GM12878 (cell line): Measurements from ENCODE around the gene ANXA11. TPM values are rescaled to one million over a fixed set of nuclear protein-coding genes. Genes with fewer than 3 reads are reported as not detected.

Experiments used
- ATAC-seq: fragments of 200-7000 bp; cut with Tn5 transposase; 3 replicates; pipeline ENCODE4 v1.9.1; 2020; ENCODE audit warnings: mild to moderate bottlenecking, moderate library complexity
- BruUV-seq: library from RNA; stranded (reverse); fragments of 400-500 nt; replicated peaks from 2 replicates; lab custom pipeline; 2021; lab: Mats Ljungman, UMichigan
- CTCF ChIA-PET: fragments of 300-600 bp; sonication (Branson Sonifier 250); formaldehyde crosslinking; extraction: SDS; loops from one replicate; lab custom pipeline; 2021; ENCODE audit warnings: inconsistent platforms; lab: Yijun Ruan, JAX
- POLR2A ChIA-PET: fragments of 350-600 bp; formaldehyde crosslinking; extraction: SDS; loops from one replicate; lab custom pipeline; 2021; ENCODE audit warnings: inconsistent platforms; lab: Charles Lee
- RAD21 ChIA-PET: fragments of 300-600 bp; sonication (Branson Sonifier 250); formaldehyde crosslinking; loops from one replicate; lab custom pipeline; 2023; ENCODE audit warnings: antibody characterized with exemption; ENCODE audit not compliant: unreplicated experiment; lab: Charles Lee
- SMC1A ChIA-PET: fragments of 300-600 bp; sonication (Branson Sonifier 250); formaldehyde crosslinking; loops from one replicate; lab custom pipeline; 2023; ENCODE audit not compliant: unreplicated experiment, uncharacterized antibody; lab: Charles Lee
- DNase-seq: peaks from one replicate; pipeline ENCODE4 v3.0.0-alpha.2; 2011; ENCODE audit warnings: low read depth, low spot score
- FAIRE-seq: peaks from 3 replicates; lab custom pipeline; 2011; peaks lifted over from hg19 to GRCh38; lab: Jason Lieb, UNC
- H2AFZ ChIP-seq: 2 replicates; pipeline ENCODE4 v1.6.0; 2011; ENCODE audit warnings: low read depth, low read length, control low read depth; ENCODE audit not compliant: control insufficient read depth
- H3K27ac ChIP-seq: 2 replicates; pipeline ENCODE4 v1.5.1; 2011; ENCODE audit warnings: control low read depth; ENCODE audit not compliant: control insufficient read depth, insufficient read depth
- H3K27me3 ChIP-seq, 2 experiments: replicated peaks in 1 of 2; 2 replicates each; pipeline versions ENCODE4 v1.6.0 to v1.6.1; 2011; ENCODE audit warnings: low read length in 1 of 2; ENCODE audit not compliant: control insufficient read depth in 2 of 2, insufficient read depth in 2 of 2
- H3K36me3 ChIP-seq, 2 experiments: 2 replicates each; pipeline ENCODE4 v1.5.1; 2011; ENCODE audit warnings: low read length in 1 of 2; ENCODE audit not compliant: control insufficient read depth in 2 of 2, insufficient read depth in 2 of 2
- H3K4me1 ChIP-seq: 2 replicates; pipeline ENCODE4 v1.6.1; 2011; ENCODE audit warnings: mild to moderate bottlenecking, low read length, moderate library complexity, mixed read lengths; ENCODE audit not compliant: control insufficient read depth, insufficient read depth
- H3K4me2 ChIP-seq: 2 replicates; pipeline ENCODE4 v1.6.0; 2011; ENCODE audit warnings: control low read depth; ENCODE audit not compliant: control insufficient read depth, insufficient read depth
- H3K4me3 ChIP-seq: fragments of 200-600 bp; sonication (generic); 2 replicates; pipeline ENCODE4 v1.5.1; 2016
- H3K79me2 ChIP-seq: 2 replicates; pipeline ENCODE4 v1.6.0; 2011; ENCODE audit warnings: low read length; ENCODE audit not compliant: control insufficient read depth, insufficient read depth
- H3K9ac ChIP-seq: 2 replicates; pipeline ENCODE4 v1.8.0; 2011; ENCODE audit warnings: low read length, control low read depth, mixed read lengths; ENCODE audit not compliant: control insufficient read depth, insufficient read depth
- H3K9me3 ChIP-seq: replicated peaks from 3 replicates; pipeline ENCODE4 v1.5.1; 2011; ENCODE audit warnings: mild to moderate bottlenecking, low read length; ENCODE audit not compliant: control insufficient read depth, insufficient read depth
- H4K20me1 ChIP-seq: 2 replicates; pipeline ENCODE4 v1.6.0; 2011; ENCODE audit not compliant: control insufficient read depth, insufficient read depth
- POLR2AphosphoS2 ChIP-seq: IDR thresholded peaks from 2 replicates; pipeline ENCODE4 v1.6.1; 2011; ENCODE audit warnings: low read depth, mild to moderate bottlenecking, low read length, improper control_type of control experiment, moderate library complexity
- REST ChIP-seq: IDR thresholded peaks from 2 replicates; pipeline ENCODE4 v1.6.1; 2012; ENCODE audit warnings: mild to moderate bottlenecking, low read depth, low read length
- SIN3A ChIP-seq: IDR thresholded peaks from 2 replicates; pipeline ENCODE4 v1.6.1; 2012; ENCODE audit warnings: low read depth, low read length, improper control_type of control experiment
- WGBS: methylation state at CpG from one replicate; pipeline ENCODE4 v1.1.6; 2016; ENCODE audit warnings: low lambda C conversion rate; ENCODE audit not compliant: insufficient replicate concordance, insufficient coverage; ENCODE audit errors: missing lambda C conversion rate; 5-methylcytosine and 5-hydroxymethylcytosine counted together
- in situ Hi-C: fragments of 300-500 bp; cut with MboI; formaldehyde crosslinking; loops from 9 replicates; pipeline ENCODE4 v1.14.3; 2018; ENCODE audit warnings: mixed read lengths
- intact Hi-C: fragments of 100-400 bp; cut with micrococcal nuclease; formaldehyde crosslinking; loops from one replicate; pipeline ENCODE4 v1.14.2; 2022; ENCODE audit not compliant: unreplicated experiment
- polyA plus RNA-seq, 11 experiments: library from polyadenylated mRNA; depleted of rRNA in 4 of 11; unstranded in 6 of 11; stranded (reverse) in 5 of 11; fragments of >200 nt; fragmentation: Nextera tagmentation in 4 of 11; fragmentation: Illumina TruSeq in 1 of 11; extraction: Ambion mirVana in 4 of 11; extraction: Trizol in 1 of 11; gene quantifications; 1 replicate in 1 of 11; 2 replicates in 10 of 11; pipeline versions ENCODE4 v1.2.1 to v1.2.3, GENCODE V29; 2011 to 2016; ENCODE audit warnings: inconsistent platforms in 2 of 11, missing spikeins in 2 of 11, low read depth in 1 of 11
- total RNA-seq, 4 experiments: library from RNA; depleted of rRNA in 3 of 4; stranded (reverse); fragments of >200 nt in 3 of 4; fragmentation: Illumina TruSeq in 1 of 4; extraction: Trizol in 1 of 4; gene quantifications; 2 replicates each; pipeline versions ENCODE4 v1.2.1 to v1.2.3, GENCODE V29; 2013 to 2021

The ANXA11 gene
- total and polyA plus RNA-seq, 10 of the 15 experiments (the other 5 are each of a cell fraction or from before 2014, with no cell fraction given), result 25.0 to 129 (median 72.2) TPM

GRCh38 chr10:80155696-80156215, 49.6 kb downstream of the ANXA11 start:
- BruUV-seq, result no TSS peak
- H2AFZ ChIP-seq, result no peak overlapping the region
- H3K4me2 ChIP-seq, result no peak overlapping the region
- TF ChIP-seq POLR2AphosphoS2 (peak; percentile 55; the same call in 1 of the 2 replicates), SIN3A (no peak), REST (no peak)
- CTCF ChIA-PET, result no interaction called here
- DNase-seq (no peak), FAIRE-seq (no peak), ATAC-seq (no peak)
- peaks cover 5% of the 10 kb centered on the region for H3K4me1 ChIP-seq
- no peaks in the 10 kb centered on the region for H3K9me3 ChIP-seq
- SMC1A ChIA-PET, result no interaction called here
- in situ Hi-C loops, result no loop called here
- H3K9ac ChIP-seq, result no peak overlapping the region
- H3K4me3 ChIP-seq, result no peak overlapping the region
- H3K27ac ChIP-seq, result no peak overlapping the region
- POLR2A ChIA-PET, result no interaction called here
- no peaks in the 10 kb centered on the region for H3K27me3 ChIP-seq
- no peaks in the 10 kb centered on the region for H3K79me2 ChIP-seq
- peaks cover 15 to 19% of the 10 kb centered on the region in 2 experiments for H3K36me3 ChIP-seq
- 75% methylated on average over 8 of the region's 8 CpGs for WGBS
- H4K20me1 ChIP-seq, result no peaks in the 10 kb centered on the region
- RAD21 ChIA-PET, result interaction anchor here (1.6 kb wide), 1 partner anchor 12 kb away, joined by 3 read pairs; no protein-coding TSS in a partner anchor
- intact Hi-C loops, result no loop called here
